Neutrophil (primary cell): ENCODE results near the gene GALNT10.
A peak's percentile ranks its signal among the peaks of the same experiment; 100 is the strongest.

Source experiments
- H3K27ac ChIP-seq: fragments of 200-600 bp; sonication (generic); 2 replicates; pipeline ENCODE4 v1.5.1; 2016; ENCODE audit warnings: mild to moderate bottlenecking, moderate library complexity
- H3K27me3 ChIP-seq: fragments of 200-600 bp; sonication (generic); 2 replicates; pipeline ENCODE4 v1.6.0; 2016; ENCODE audit warnings: mild to moderate bottlenecking
- H3K36me3 ChIP-seq: fragments of 200-600 bp; sonication (generic); 2 replicates; pipeline ENCODE4 v1.5.1; 2017
- H3K4me1 ChIP-seq, 2 experiments: fragments of 200-600 bp in 1 of 2; sonication (generic) in 1 of 2; 1 replicate in 1 of 2; 2 replicates in 1 of 2; pipeline versions ENCODE4 v1.5.1 to v1.6.1; 2013 to 2016; ENCODE audit warnings: low read depth in 1 of 2, low read length in 1 of 2, mild to moderate bottlenecking in 1 of 2, moderate library complexity in 1 of 2; ENCODE audit not compliant: control insufficient read depth in 1 of 2, insufficient read depth in 1 of 2
- H3K4me3 ChIP-seq, 2 experiments: fragments of 200-600 bp in 1 of 2; sonication (generic) in 1 of 2; 1 replicate in 1 of 2; 2 replicates in 1 of 2; pipeline ENCODE4 v1.5.1; 2013 to 2016; ENCODE audit warnings: low read depth in 1 of 2, low read length in 1 of 2, mild to moderate bottlenecking in 1 of 2, moderate library complexity in 1 of 2
- H3K9me3 ChIP-seq: fragments of 200-600 bp; sonication (generic); 2 replicates; pipeline ENCODE4 v1.5.1; 2016
- CTCF ChIP-seq: fragments of 200-600 bp; sonication (generic); IDR thresholded peaks from 2 replicates; pipeline ENCODE4 v1.5.1; 2016; ENCODE audit warnings: antibody characterized with exemption

Gene GALNT10

GRCh38 chr5:154309805-154310204 lies 119.3 kb downstream of the GALNT10 start:
- Histone ChIP-seq H3K9me3 (no peaks in the 10 kb centered on the region), H3K27me3 (no peaks in the 10 kb centered on the region), H3K4me1 (peaks cover 23 to 53% of the 10 kb centered on the region in 2 experiments), H3K27ac (no peak overlapping the region), H3K4me3 (no peak overlapping the region), H3K36me3 (no peaks in the 10 kb centered on the region)
- TF ChIP-seq CTCF: no peak

- Histone ChIP-seq H3K36me3 (no peaks in the 10 kb centered on the region), H3K27me3 (no peaks in the 10 kb centered on the region), H3K4me3 (peak overlapping the region in 1 of 2 experiments; percentile 5), H3K4me1 (peaks cover 23 to 47% of the 10 kb centered on the region in 2 experiments), H3K9me3 (no peaks in the 10 kb centered on the region), H3K27ac (peak overlapping the region; percentile 61)
- no peak for TF ChIP-seq CTCF
Observed at GRCh38 chr5:154311362-154311761, 120.8 kb downstream of the GALNT10 start.

- Histone ChIP-seq H3K9me3 (no peaks in the 10 kb centered on the region), H3K4me3 (no peak overlapping the region), H3K27me3 (no peaks in the 10 kb centered on the region), H3K4me1 (peaks cover 23 to 41% of the 10 kb centered on the region in 2 experiments), H3K36me3 (no peaks in the 10 kb centered on the region), H3K27ac (peak overlapping the region; percentile 61)
- TF ChIP-seq CTCF: no peak
Observed at GRCh38 chr5:154312000-154312399, 121.5 kb downstream of the GALNT10 start.

GRCh38 chr5:154312576-154312975 lies 122.0 kb downstream of the GALNT10 start:
- TF ChIP-seq CTCF: no peak
- H3K4me3 ChIP-seq: no peak overlapping the region
- no peak overlapping the region for H3K27ac ChIP-seq
- H3K27me3 ChIP-seq: no peaks in the 10 kb centered on the region
- no peaks in the 10 kb centered on the region for H3K9me3 ChIP-seq
- no peaks in the 10 kb centered on the region for H3K36me3 ChIP-seq
- H3K4me1 ChIP-seq: peaks cover 23 to 41% of the 10 kb centered on the region in 2 experiments

GRCh38 chr5:154313360-154314017 lies 123.0 kb downstream of the GALNT10 start:
- peaks cover 27 to 41% of the 10 kb centered on the region in 2 experiments for H3K4me1 ChIP-seq
- H3K27me3 ChIP-seq: no peaks in the 10 kb centered on the region
- no peaks in the 10 kb centered on the region for H3K36me3 ChIP-seq
- TF ChIP-seq CTCF: no peak
- H3K4me3 ChIP-seq: no peak overlapping the region
- no peak overlapping the region for H3K27ac ChIP-seq
- H3K9me3 ChIP-seq: no peaks in the 10 kb centered on the region
